OCI-M2 (cell line): ENCODE data around the gene CLEC4E.
A peak's percentile ranks its signal among the peaks of the same experiment; 100 is the strongest.
"Not testable (repeated sequence)": the region's sequence is repeated elsewhere in the genome, so short reads cannot be mapped to it uniquely, and the experiment has no call there.

ENCODE experiments used
- DNase-seq: peaks from one replicate; lab custom pipeline; 2025; ENCODE audit not compliant: unreplicated experiment; lab: John Stamatoyannopoulos, UW

The CLEC4E gene, protein sequence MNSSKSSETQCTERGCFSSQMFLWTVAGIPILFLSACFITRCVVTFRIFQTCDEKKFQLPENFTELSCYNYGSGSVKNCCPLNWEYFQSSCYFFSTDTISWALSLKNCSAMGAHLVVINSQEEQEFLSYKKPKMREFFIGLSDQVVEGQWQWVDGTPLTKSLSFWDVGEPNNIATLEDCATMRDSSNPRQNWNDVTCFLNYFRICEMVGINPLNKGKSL

GRCh38 chr12:8540831-8541230 lies at the start of gene CLEC4E:
Gene CLEC4E (minus strand): TSS chr12:8540905. CDS start chr12:8540797, 108 bp downstream.
- not testable (repeated sequence) for DNase-seq

GRCh38 chr12:8589679-8590078 lies 49.0 kb upstream of the CLEC4E start:
- DNase-seq, result no peak

GRCh38 chr12:8584478-8584877 lies 43.8 kb upstream of the CLEC4E start:
- DNase-seq, result not testable (repeated sequence)

DNA sequence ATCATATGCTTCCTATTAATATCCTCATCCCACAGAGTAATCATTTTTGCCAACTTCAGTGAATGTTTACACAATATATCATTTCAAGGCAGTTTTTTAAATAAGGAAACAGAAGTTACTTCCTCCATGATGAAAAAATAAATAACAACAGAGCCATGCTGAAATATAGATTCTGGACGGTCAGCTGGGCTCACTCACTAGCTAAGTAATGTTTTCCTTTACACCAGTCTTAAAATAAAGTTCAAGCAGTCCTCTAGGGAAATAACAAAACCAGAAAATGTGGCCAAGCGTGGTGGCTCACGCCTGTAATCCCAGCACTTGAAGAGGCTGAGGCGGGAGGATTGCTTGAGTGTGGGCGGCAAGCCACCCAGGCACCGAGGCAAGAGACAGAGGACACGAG lies 43.3 kb upstream of the CLEC4E start:
- DNase-seq, result no peak

DNA sequence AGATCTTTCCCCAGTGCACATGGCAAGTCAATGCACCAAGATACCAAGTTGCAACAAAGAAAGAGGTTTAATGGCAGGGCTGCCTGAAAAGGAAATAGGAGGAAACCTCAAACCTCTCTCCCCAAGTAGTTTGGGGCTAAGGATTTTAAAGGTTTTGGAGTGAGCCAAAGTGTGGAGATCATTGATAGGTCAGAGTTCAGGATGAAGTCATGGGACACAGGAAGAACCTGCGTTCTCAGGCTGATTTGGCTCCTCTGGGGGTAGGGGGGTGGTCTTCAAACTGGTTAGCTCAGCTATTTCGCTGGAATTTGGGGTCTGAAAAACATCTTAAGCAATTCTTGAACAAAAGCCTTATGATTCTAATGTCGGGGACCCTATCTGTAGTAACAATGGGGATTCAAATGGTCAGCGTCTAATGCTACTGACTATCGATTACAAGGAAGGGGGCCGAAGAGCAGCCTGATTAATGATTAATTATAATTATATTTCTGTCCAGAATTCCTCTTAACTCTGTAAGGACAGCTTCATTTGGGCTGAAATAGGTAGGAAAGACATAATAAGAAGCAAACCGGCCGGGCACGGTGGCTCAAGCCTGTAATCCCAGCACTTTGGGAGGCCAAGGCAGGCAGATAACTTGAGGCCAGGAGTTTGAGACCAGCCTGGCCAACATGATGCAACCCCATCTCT lies 40.5 kb upstream of the CLEC4E start:
- no peak for DNase-seq

DNA sequence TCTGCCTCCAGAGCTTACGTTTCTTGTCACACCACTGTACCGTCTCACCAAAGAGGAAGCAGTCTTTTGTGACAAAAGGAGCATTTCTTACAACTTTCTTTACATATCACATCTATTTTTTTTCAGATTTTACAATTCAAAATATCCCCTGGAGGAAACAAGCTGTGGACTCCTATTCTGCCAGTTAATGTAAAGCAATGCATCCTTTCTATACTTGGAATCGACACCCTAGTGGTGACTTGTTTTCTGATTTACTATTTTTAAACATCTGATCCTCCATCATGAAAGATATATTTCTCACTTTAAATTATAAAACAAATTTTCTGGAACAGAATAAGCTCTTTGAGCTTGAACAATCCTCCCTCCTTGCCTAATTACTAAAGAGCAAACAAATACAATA lies 37.2 kb upstream of the CLEC4E start:
- DNase-seq, result no peak

DNA sequence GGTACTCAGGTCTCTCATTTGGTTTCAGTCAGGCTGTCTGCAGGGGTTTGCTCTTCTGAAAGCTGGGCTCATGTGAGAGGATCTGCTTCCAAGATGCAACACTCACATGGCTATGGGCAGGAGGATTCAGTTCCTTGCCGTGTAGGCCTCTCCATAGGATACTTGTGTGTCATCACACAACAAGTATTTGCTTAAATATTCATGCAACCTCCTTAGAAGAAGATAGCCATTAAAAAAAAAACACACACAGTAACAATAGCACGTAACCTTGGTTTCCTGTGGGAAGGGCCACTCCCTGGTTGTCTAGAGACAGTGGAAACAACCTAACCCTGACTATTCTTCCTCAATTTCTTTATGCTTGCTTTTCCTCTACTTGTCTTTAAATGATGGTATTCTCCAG lies 31.8 kb upstream of the CLEC4E start:
- DNase-seq, result no peak

DNA sequence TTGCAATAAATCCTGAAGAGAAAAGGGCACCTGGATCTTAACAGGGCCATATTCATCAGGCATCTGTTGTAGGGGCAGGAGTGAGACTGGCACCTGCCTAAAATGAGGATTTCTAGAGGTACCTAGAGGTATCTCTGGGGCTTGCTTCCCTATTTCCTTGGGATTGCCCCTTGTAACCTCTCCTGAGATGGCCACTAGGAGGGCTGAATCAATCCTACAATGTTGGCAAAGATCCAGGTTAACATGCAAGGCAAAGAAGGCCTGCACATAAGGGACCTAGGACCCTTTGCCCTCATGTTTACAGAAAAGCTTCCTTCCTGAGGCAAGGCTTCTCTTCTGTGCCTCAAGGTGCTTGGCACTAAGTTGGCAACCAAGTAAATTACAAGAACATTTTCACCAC lies 25.8 kb upstream of the CLEC4E start:
- DNase-seq, result no peak

DNA sequence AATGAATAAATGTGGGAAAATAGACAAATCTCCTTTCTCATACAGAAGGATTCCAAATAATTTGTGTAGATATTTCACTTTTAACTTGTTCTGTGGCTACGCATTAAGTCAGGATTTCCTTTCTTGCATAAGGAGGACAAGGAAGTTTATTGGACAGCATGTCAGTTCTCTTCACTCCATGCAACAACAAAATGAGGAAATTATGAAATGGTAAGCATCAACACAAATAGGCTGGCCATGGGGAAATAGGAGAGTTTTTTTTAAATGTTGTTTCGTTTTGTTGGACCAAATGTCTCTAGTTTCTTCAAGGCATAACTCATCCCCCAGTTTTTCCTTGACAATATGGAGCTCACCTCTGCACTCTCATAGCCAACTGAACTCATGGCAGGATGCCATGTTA lies 25.3 kb upstream of the CLEC4E start:
- DNase-seq, result not testable (repeated sequence)

DNA sequence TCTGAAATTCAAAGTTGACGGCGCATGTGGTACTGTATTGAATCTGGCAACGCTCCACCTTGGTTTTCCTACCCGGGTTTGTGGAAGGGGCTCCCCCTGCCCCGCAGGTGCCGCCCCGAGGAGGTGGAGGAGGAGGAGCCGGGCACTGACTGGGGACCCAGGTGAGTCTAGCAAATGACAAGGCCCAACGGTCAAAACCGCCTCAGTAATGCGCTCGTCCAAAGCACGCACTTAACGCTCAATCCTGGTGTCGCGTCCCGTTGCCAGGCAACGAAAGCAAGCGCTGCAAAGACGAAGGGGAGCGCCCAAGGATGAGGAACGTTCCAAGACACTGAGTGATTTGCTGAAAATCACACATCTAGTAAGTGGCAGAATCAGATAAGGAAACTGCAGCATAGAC lies 24.0 kb upstream of the CLEC4E start:
- no peak for DNase-seq

DNA sequence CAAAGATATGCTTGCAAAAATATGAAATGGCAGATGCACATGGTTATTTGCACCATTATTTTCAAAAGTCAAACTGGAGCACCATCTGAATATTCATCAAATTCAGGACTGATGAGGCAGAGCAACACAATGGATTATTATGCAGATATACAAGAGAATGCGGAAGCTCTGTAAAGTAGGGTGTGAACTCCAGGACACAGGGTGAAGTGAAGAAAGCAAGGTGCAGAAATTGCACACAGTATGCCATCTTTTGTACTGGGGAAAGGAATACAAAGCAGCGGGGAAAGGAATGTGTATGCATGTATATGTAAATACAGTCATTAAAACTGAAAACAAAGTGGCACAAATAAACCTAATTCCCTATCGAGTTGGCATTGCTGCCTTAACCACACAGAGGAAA lies 22.7 kb upstream of the CLEC4E start:
- DNase-seq, result no peak

DNA sequence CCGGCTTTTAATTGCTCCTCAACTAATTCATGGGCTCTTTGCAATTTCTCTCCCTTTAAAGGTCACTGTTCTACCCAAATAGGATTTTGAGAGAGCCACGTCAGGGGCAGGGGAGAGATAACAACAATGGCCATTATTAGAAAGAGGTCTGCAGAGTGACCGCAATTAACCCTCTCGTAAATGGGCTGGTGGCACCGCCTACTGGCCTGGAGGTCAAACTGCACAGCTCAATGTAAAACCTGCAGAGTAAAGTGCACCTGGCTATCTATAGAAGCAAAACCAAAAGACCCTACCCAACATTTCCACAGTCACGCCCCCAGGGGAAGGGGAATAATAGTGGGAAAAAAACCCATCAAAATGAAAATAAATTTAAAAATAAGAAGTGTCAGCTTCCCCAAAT lies 21.6 kb upstream of the CLEC4E start:
- DNase-seq, result no peak

GRCh38 chr12:8561011-8561410 lies 20.3 kb upstream of the CLEC4E start:
- DNase-seq, result no peak

GRCh38 chr12:8559676-8560075 lies 19.0 kb upstream of the CLEC4E start:
- DNase-seq, result no peak

- no peak for DNase-seq
Observed at GRCh38 chr12:8556531-8557097, 15.9 kb upstream of the CLEC4E start.

GRCh38 chr12:8554451-8555195 lies 13.9 kb upstream of the CLEC4E start:
- DNase-seq, result no peak

DNA sequence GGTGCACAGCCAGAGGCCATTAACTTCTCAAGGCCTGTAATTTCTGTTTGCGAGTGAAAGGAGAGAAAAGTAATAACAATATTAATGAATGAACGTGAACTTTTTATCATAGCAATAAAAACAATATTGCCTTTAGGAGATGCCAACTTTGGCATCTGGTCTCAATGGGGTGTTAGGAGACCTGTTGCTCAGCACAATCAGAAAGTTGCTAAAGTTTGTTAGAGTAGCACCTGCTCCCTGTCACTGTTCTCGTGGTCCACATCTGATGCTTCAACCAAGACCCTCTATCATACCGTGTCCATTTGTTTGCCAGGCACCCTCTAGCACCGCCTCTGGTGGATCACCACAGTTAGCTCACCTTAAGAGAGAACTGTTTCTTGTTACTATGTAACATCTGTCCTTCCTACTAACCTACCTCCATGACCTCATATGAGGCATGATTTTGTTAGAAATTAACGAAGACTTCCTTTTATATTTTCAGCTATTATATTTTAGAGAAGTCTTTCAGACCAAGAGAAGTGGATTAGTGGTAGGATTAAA lies 12.5 kb upstream of the CLEC4E start:
- DNase-seq, result no peak

- no peak for DNase-seq
Observed at GRCh38 chr12:8549381-8549780, 8.7 kb upstream of the CLEC4E start.

DNA sequence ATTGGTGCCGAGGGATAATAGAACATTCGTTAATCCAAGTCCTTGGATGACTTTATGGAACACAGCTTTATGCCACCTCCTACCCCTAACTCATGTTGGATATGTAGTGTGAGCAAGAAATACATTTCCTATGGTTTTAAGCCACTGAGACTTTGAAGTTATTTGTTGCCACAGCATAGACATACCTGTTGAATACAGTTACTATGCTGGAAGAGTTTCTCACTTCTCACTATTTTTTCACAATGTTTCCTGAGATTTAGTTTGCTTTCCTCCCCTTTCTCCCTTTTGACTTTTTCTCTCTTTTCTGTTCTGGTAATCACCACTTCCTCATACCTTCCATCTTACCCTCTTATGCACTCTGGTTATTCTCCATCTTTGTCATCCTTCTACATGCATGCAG lies 7.5 kb upstream of the CLEC4E start:
- DNase-seq, result no peak

GRCh38 chr12:8547645-8548044 lies 6.9 kb upstream of the CLEC4E start:
- DNase-seq, result no peak

DNA sequence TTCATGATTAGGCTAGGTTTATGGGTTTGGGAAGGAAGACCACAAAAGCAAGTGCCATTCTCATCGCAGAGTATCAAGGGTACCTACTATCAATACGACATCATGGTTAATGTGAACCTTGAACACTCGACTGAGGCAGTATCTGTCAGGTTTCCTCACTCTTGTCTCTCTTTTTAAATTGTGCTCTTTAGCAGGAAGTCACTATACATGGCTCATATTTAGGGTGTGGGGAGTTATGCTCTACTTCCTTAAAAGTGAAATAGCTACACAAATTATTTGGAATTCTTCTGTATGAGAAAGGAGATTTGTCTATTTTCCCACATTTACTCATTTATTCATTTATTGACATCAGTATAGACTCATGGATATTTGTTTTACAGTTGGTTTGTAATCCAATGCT lies 5.9 kb upstream of the CLEC4E start:
- DNase-seq, result no peak

DNA sequence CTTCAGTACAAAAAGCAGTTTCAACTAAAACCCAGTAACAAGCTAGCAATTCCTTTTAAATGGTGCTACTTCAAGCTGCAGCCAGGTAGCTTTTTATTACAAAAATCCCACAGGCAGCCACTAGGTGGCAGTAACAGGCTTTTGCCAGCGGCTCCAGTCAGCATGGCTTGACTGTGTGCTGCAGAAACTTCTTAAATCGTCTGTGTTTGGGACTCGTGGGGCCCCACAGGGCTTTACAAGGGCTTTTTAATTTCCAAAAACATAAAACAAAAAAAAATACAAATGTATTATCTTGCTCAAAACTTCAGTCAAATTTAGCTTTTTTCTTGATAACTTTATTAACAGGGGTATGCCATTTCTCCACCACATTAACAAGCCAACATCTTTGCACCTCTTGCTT lies 3.6 kb upstream of the CLEC4E start:
- peak; percentile 38 for DNase-seq
